Stimulated activated CD8-positive, alpha-beta memory T cell treated with anti-CD3 and anti-CD28 coated beads, Interleukin-15, amount 100 ng/mL, for 24 hours (primary cell): ENCODE data around the gene ARAP2.

Experiments used
- DNase-seq: peaks from one replicate; pipeline ENCODE4 v3.0.0-alpha.2; 2020; ENCODE audit warnings: low read depth

The ARAP2 gene

DNA sequence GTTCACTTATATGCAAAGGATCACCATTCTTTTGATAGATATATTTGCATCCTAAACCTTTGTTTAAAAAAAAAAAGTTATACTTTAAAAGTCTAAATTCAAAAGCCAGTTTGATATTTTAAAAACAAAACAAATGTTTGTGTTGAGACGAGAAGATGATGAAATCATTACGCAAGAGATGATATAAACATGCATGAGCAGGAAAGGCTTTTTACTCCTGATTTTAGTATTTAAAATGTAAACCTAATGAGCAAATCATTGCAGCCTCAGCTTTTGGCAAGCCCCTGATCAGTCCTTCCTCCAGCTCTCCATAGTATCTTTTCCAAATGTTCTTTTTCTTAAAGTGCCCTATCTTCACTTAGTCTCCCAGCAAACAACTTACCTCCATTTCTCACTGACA is 115.6 kb downstream of the ARAP2 start:
- no peak for DNase-seq

DNA sequence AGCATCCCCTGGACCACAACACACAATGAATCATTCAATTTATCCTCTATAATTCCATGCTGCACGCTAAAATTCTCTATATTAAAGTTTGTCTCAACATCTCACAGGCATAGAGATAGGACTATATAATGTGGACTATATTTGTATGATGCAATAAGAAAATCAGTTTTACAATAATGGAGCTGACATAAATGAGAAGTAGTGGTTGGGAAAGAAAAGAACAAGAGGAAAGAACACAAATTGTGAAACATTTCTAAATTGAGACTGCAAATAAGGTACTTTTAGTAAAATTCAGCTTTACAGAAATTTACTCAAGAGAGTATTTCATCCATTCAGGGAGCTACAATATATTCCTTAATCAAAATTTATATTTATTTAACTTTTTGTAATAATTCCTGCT is 120.4 kb downstream of the ARAP2 start:
- no peak for DNase-seq

DNA sequence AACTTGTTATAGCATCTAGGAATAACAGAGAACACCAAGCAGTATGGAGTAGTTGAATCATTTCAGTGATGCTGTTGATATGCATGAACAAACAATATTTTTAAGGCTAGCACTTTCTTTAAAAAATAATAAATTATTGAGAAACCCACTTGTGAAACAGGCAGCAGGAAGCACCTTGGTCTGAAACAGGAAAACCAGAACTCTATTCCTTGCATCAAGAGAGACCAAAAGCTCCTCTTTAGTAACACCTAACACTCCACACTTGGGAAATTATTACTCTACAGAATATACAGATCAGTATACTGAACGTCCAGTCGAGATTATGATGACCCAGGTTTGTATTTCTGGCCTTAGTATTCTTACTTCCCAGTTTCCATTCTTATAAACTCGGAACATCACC is 129.0 kb downstream of the ARAP2 start:
- no peak for DNase-seq

DNA sequence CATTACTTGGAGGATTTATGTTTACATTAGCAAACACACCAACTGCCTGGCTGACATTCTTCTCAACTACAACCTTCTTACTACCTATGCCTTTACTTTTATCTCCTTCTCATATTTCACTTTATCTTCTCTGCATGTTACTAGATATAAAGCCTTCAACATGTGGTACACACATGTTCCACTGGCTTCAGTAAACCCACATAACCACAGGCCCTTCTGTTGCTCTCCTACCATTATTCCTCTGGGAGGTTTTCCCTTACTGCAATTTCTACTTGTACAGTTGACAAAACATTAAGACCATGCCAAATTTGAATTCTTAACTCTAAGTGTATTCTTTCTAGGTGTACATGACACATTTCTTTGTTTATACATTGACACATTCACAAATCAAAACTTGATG is 133.1 kb downstream of the ARAP2 start:
- no peak for DNase-seq

DNA sequence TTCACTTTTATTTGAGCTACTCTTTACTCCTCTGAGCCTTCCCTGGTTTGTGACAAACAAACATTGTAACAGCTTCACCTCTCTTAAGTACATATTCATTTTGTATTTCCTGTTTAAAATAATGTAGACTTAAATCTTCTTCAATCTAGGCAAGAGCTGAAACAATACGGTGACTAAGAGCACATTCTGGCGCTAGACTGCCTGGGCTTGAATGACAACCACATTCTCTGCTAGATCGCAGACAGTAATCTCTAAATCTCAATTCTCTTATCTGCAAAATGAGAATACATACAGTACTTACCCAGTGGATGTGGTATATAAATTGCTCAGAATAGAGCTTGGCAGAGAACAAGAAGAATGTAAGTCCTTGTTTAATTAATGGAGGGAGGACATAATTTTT is 144.8 kb downstream of the ARAP2 start:
- no peak for DNase-seq

DNA sequence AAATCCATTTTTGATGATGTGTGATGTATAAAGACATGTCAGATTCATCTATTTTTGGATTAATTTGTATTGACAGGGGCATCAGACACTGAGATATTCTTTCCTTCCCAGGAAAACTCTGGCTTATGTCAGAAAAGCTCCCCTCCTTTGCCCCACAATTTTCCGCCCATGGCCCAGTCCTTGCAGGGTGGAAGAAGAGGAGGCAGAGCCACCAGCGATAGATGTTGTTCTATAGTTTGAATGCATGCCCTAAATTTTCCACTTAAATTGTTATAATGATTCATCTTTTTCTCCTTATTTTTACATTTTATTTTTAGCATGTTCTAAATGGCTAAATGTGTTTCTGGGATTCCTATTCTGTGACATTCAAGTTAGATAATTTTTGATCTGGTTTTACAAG is 149.3 kb downstream of the ARAP2 start:
- DNase-seq = no peak

DNA sequence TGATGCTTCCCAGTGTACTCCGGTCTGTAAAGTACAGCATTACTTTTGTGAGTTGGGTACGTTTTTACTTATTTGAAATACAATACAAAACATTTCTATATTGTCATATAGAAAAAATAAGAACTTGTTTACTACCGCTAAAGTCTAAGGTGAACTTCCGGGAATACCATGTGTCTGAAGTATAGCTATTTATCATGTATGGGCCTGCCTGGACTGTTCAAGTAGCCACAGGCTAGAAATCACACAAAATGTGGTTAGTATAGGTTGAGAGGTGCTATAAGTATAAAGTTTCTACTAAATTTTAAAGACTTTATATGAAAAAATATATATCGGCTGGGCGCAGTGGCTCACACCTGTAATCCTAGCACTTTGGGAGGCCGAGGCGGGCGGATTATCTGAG is 152.3 kb downstream of the ARAP2 start:
- DNase-seq = no peak

DNA sequence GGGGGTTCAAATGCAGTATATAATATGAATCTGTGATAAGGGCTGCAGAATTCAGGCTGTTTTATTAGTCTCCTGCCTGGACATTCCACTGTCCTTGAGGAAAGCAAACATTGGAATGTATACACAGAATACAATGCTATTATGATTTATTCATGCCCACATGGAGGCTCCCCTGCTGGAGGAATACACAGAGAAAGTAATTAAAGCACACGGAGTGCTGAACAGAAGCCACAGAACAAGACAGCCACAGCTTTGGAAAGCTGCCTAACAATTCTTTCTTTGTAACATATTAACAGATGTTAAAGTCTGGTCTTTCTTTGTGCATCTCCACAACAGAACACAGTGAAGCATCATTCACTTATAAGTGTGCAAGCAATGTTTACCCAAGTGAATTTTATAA is 155.8 kb downstream of the ARAP2 start:
- no peak for DNase-seq

DNA sequence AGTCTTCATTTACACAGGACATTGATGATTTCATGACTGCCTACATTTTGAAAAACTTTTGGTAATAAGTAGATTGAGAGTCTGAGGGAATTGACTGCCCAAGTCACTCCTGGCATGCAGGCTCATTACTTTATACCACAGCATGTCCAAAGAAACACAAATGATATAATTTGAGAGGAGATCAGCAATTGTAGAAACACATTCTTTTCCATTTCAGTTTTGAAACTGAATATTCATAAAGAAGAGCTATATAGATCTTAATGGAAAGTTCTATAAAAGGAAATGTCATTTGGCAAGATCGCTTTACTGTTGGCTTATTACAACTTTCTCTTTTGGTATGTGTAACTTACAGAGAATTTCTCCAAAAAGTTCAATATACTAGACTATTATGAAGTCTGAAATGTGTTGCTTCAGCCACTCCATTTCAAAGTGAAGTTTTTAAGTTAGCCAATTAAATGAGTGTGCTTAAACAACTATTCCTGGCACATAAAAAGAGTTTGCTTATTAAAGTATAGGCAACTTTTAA is 158.0 kb downstream of the ARAP2 start:
- no peak for DNase-seq

DNA sequence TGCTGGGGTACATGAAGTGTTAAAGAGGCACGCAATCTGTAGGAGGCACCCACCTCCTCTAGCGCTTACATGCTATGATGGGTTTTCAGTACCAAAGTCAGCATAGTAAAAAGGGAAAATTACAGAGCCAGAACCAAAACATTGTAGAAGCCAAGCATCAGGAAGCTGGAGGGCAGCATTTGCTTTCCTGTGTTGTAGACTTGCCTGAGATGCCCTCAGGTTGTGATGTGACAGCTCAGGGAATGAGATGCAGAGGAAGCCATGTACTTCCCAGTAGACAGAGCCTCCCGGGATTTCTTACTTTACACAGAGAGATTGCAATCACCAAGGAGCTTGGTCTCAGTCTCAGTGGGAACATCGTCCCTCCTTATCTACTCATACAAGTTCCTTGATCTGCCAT is 161.5 kb downstream of the ARAP2 start:
- DNase-seq = no peak

DNA sequence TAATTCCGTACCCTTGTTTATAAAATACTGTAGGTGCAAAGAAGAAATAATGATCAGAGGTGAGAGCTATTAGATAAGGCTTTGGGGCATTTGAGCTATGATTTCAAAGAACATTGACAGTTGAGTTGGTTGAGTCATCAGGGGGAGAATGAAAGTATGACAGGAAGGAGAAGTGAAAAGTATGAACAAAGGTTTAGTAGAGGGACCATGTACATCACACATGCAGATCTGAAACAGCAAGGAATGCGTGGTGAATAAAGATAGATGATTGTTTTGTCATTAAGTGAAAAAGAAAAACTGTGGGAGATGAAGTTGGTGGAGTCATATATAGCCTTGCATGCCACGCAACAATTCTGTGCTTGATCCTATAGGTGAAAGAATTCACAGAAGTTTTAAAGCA is 163.1 kb downstream of the ARAP2 start:
- DNase-seq = no peak

DNA sequence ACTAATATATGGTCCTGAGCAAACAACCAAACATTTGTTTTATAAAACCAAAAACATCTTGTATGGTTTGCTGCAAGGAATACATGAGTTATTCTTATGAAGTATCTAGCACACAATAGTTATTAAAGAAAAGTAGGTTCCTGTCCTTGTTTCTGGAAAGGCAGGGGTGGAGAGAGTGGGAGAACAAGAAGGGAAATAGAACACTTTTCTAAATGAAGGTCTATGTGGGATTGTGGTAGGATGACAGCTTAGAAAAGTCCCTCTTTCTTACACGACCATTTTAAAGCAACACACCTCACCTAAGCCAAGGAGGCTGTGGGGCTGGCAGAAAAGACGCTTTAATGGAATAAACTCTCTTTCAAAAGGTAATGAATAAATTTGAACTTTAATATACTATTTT is 164.6 kb downstream of the ARAP2 start:
- DNase-seq = no peak

DNA sequence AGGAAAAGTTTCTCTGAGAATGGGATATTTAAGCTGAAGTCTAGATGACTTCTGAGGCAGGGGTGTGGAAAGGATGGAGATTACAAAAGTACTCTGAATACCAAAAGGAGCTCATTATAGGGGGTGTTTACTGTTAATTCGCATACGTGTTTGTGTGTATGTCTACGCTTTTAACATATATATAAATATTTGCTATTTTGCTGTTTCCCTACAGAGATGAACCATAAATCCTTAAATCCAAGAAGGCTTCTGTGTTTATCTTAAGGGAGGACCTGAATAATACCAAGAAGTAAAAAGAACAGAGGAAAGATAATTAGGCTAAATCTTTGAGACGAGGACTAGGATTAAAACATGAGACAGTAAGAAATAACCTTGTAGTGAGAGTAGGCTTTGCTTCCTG is 166.0 kb downstream of the ARAP2 start:
- no peak for DNase-seq

DNA sequence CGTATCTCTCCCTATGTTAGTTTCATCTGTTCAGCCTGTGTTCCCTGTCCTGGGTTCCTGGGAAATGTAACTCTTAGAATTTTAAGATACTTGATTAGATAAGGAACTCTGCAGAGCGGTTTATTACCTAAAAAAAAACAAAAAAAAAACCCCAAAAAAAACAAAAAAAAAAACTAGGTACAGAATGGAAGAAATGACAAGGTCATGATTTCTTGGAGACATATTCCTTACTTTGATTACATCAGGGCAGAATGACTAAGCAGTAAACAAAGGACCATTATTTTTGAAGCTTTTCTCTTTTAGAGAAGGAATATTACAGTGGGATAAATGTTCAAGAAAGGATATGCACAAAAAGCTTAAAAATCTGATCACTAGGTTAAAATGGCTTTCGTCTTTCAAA is 171.8 kb downstream of the ARAP2 start:
- no peak for DNase-seq

DNA sequence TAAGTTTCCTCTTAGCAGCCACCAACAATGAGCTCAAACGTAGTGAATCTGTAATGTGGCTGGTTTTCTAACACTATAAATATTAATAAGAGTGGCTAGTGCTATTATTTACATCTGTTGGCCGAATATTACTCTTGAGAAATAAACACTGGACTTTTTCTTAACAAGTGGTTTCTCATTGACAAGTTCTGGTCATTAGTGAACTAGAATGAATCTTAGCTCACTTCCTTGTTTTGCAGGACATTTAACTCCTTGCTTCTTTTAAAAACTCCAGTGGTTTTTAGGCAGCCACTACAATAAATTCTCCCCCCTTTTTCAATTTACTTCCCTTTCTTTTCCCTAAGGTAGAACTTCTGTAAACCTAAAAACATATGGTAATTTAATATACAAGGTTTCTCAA is 177.2 kb downstream of the ARAP2 start:
- no peak for DNase-seq

DNA sequence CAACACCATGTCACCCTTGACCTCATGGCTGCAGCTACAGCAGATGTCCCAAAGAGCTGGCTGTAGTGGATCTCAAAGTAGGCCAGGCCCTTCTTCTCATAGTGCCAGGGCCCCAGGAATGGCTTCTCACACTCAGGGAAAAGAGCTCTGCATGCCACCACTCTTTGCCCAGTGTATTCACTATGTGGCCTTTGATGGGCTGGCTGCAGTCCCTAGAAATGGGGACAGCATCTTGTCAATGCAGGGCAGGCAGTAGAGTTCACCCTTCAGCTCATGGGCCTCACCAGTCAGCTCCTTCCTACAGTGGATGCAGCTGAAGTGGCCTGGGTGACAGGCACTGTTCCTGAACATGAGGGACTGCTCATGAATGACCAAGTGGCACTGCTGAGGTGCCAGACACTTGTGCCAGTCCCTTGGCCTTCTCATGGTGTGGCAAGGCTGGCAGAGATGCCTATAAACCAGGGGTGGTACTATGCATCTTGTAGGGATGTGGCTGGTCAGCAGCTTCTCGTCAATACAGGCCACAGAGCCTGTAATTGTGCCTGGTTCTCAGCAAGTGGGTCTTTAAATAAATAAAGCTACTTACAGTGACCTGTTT is 178.9 kb downstream of the ARAP2 start:
- DNase-seq = no peak

DNA sequence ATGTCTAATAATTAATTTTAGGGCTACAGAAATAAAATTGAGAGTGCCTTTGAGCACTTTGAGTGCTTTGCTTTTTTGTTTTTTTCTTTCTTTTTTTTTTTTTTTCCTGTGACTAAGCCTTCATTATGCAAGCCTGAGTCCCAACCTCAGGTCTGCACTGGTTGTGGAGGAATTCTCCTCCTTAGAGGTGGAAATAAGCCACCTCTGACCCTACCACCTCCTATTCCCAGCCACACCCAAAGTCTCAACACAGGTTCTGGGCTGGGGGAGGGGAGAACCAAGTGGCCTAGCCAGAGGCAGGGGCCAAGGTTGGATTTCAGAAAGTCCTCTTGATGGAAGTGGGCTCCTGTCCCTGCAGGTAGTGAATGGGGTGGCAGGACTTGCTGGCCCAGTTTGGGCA is 180.2 kb downstream of the ARAP2 start:
- DNase-seq = no peak

DNA sequence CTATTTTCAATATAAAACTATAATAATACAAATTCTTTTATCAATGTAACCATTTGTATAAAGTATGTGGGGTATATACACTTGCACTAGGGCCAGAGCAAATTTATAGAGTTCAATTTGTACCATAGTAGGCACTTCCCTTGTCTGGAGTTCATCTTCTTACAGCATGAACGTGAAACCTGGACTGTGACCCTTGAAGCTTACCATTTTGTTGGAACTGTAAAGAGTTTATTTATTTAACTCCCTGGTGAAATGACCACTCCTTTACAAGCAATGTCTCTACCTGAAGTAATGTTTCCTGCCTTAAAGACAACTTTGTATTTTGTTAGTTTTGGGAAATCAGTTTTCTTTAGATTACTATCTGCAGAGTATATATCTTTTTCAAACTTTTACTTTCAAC is 188.2 kb downstream of the ARAP2 start:
- no peak for DNase-seq

DNA sequence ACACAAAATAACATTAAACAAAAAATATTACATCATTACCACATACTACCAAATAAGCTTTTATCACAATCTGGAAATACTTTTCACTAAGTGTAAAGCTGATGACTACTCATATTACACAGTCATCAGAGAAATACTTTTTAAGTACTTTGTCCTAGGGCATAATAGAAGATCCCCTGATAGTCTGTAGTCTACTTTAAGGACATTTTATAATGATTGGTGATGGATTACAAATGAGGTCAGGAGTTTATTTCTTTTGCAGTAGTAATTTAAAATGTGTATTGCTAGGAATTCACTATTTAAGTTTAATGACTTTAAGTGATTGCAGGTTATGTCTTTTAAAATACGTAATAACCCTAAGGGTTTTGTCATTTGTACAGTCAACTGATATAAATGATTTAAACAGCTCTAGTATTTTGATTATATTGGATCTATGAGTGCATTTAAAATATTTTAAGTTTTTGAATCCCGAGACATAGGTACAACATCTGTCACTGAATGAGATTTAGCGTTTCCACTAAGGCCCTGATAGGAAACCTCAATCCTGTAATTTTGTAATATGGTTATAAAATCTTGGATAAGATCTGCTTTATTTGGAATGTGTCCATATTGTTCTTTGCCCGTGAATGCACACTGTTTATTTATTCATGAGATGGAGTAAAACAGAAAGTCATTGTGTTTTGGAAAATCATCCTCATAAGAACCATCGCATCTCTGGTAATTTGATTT is 189.5 kb downstream of the ARAP2 start:
- no peak for DNase-seq

DNA sequence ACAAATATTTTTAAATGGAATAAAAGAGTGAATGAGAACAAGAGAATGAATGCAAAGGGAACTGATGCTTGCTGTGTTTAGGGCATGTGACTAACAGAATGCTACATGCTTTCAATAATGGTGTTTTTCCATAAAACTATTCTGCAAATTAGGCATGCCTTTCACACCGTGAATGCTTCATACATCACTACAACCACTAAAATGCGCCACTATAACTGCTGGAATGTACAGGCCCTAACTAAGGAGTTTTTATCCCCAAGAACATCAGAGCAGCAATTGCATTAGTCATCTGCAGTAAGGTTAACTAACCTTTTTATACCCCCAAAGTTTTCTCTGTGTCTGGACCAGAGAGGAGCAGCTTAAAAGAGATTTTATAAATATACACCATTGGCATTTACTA is 190.4 kb downstream of the ARAP2 start:
- no peak for DNase-seq

DNA sequence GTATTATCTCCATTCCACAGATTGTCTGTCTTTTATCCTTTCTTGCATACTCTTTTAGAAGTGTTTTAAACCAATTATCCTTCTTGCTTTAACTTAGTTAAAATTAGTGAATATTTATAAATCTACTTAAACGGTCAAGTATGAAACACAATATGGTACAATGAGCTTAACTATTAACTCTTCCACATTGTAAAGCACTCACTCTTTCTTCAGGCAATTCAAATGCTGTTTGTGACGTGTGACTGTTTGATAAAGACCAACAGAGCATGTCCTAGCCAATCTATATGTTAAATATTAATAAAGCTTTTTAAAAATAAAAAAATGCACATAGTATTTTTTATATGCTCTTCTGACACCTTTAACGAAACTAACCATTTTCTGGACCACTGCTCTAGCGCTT is 192.7 kb downstream of the ARAP2 start:
- no peak for DNase-seq

DNA sequence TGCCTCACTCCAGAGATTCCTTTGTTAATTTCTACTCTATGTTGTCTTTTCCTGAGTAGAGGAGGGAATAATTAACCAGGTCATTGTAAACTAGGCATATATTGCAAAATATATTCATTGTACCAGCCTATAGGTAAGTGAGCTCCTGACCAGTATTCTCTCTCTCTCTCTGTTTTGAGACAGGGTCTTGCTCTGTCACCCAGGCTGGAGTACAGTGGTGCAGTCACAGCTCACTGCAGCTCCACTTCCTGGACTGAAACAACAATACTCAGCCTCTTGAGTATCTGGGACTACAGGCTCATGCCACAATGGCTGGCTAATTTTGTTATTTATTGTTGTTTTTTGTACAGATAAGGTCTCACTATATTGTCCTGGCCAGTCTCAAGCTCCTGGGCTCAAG is 198.3 kb downstream of the ARAP2 start:
- DNase-seq = no peak

DNA sequence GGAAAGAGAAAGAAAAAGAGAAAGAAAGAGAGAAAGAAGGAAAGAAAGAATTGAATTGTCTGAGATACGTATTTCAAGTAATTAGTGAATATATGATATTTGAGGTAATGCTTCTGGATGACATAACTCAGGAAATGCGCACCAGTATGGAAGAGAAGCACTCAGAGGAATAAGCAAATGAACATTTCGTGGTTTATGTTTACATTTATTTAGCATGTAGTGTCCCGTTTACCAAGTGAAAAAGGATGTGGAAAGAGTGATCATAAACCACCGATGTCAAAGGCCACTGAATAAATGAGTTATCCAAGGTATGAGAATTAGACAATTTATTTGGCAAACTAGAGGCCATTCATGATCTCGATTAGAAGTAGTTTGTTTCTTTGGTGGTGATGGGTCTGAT is 200.4 kb downstream of the ARAP2 start:
- no peak for DNase-seq

DNA sequence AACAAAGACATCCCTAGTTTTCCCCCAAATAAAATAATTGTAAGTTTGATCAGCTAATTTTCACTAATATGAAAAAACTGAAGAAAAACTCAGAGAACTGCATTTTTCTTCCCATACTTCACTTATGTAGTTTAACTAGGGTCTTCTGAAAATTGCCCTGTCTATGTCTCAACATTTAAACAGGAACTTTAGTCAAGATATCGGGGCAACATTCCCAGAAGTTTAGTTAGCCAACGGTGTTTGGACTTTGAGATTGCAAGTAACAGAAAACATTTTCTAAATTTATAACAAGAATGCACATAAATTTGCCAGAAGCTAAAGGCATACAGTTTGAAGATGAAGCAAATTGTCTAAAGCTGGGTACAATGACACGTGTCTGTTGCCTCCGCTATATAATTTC is 201.1 kb downstream of the ARAP2 start:
- DNase-seq = no peak
